H1 (cell line): ENCODE data around the gene CMBL.
"Not testable (repeated sequence)": the region's sequence is repeated elsewhere in the genome, so short reads cannot be mapped to it uniquely, and the experiment has no call there.

Source experiments
- BRCA1 ChIP-seq: IDR thresholded peaks from 2 replicates; pipeline ENCODE4 v1.6.1; 2012; ENCODE audit warnings: low read depth, low read length, improper control_type of control experiment
- CHD2 ChIP-seq: IDR thresholded peaks from 2 replicates; pipeline ENCODE4 v1.6.1; 2012; ENCODE audit warnings: low read length, improper control_type of control experiment
- EP300 ChIP-seq, 2 experiments: IDR thresholded peaks; 1 replicate in 1 of 2; 2 replicates in 1 of 2; pipeline ENCODE4 v1.6.1; 2011 to 2012; ENCODE audit warnings: low read depth in 2 of 2, low read length in 2 of 2, mild to moderate bottlenecking in 2 of 2, borderline replicate concordance in 1 of 2, inconsistent platforms in 1 of 2, moderate library complexity in 1 of 2
- KDM1A ChIP-seq: fragments of 200-600, 300-600 bp; sonication (generic); IDR thresholded peaks from 2 replicates; pipeline ENCODE4 v1.7.1; 2016; ENCODE audit warnings: mild to moderate bottlenecking, low read length, borderline replicate concordance
- MAFK ChIP-seq: IDR thresholded peaks from 2 replicates; pipeline ENCODE4 v1.6.1; 2012; ENCODE audit warnings: low read depth, mild to moderate bottlenecking, improper control_type of control experiment, low read length
- POLR2A ChIP-seq, 2 experiments: IDR thresholded peaks; 1 replicate in 1 of 2; 2 replicates in 1 of 2; pipeline ENCODE4 v1.6.1; 2011; ENCODE audit warnings: low read depth in 2 of 2, low read length in 2 of 2, mild to moderate bottlenecking in 2 of 2; ENCODE audit errors: control extremely low read depth in 1 of 2
- RXRA ChIP-seq: IDR thresholded peaks from 2 replicates; pipeline ENCODE4 v1.6.1; 2011; ENCODE audit warnings: low read depth, mild to moderate bottlenecking, low read length, moderate library complexity; ENCODE audit not compliant: insufficient read depth
- TEAD4 ChIP-seq: IDR thresholded peaks from 2 replicates; pipeline ENCODE4 v1.6.1; 2012; ENCODE audit warnings: low read depth, low read length, inconsistent platforms, mixed read lengths
- TF ChIP-seq, protein P1 (sequence below), 3 experiments: IDR thresholded peaks; 1 replicate in 2 of 3; 2 replicates in 1 of 3; pipeline versions ENCODE4 v1.5.1 to v1.6.1; 2011; ENCODE audit warnings: low read length in 3 of 3, mild to moderate bottlenecking in 3 of 3, inconsistent platforms in 2 of 3, low read depth in 1 of 3, moderate library complexity in 1 of 3; ENCODE audit not compliant: insufficient read depth in 1 of 3; ENCODE audit errors: control extremely low read depth in 1 of 3
- TF ChIP-seq, protein P2 (sequence below): IDR thresholded peaks from 2 replicates; pipeline ENCODE4 v1.6.1; 2011; ENCODE audit warnings: low read depth, mild to moderate bottlenecking, low read length; ENCODE audit not compliant: insufficient read depth

DNA sequence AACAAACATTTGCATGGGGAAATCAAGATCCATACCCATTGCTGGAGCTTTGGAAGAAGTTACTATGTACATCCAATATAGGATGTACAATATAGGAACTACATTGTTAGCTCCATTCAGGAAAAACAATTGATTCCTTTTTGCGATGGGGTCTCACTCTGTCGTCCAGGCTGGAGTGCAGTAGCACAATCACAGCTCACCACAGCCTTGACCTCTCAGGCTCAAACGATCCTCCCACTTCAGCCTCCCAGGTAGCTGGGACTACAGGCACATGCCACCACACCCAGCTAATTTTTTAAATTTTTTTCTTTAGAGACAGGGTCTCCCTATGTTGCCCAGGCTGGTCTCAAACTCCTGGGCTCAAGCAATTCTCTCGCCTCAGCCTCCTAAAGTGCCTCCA lies 60.5 kb downstream of the CMBL start:
- not testable (repeated sequence) for TF ChIP-seq BRCA1; MAFK; POLR2A (IDR thresholded peaks at IDR 0.05; ENCODE audit: control extremely low read depth in 1 of 2, low read depth in 2 of 2, low read length in 2 of 2); TEAD4; RXRA; CHD2; KDM1A; EP300 (IDR thresholded peaks at IDR 0.05; ENCODE audit: borderline replicate concordance in 1 of 2, low read depth in 2 of 2, low read length in 2 of 2)
- TF ChIP-seq, protein P1, sequence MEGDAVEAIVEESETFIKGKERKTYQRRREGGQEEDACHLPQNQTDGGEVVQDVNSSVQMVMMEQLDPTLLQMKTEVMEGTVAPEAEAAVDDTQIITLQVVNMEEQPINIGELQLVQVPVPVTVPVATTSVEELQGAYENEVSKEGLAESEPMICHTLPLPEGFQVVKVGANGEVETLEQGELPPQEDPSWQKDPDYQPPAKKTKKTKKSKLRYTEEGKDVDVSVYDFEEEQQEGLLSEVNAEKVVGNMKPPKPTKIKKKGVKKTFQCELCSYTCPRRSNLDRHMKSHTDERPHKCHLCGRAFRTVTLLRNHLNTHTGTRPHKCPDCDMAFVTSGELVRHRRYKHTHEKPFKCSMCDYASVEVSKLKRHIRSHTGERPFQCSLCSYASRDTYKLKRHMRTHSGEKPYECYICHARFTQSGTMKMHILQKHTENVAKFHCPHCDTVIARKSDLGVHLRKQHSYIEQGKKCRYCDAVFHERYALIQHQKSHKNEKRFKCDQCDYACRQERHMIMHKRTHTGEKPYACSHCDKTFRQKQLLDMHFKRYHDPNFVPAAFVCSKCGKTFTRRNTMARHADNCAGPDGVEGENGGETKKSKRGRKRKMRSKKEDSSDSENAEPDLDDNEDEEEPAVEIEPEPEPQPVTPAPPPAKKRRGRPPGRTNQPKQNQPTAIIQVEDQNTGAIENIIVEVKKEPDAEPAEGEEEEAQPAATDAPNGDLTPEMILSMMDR (IDR thresholded peaks at IDR 0.05; ENCODE audit: control extremely low read depth in 1 of 3, insufficient read depth in 1 of 3, low read depth in 1 of 3, low read length in 3 of 3): not testable (repeated sequence)
- TF ChIP-seq, protein P2, sequence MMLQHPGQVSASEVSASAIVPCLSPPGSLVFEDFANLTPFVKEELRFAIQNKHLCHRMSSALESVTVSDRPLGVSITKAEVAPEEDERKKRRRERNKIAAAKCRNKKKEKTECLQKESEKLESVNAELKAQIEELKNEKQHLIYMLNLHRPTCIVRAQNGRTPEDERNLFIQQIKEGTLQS: not testable (repeated sequence)
